NCI-H82 treated with DMSO at 0.1 percent for 48 hours (cell line): ENCODE data around the gene TIMP3.
A peak's percentile ranks its signal among the peaks of the same experiment; 100 is the strongest.

Experiments
- DNase-seq: peaks from one replicate; lab custom pipeline; 2025; ENCODE audit not compliant: unreplicated experiment; lab: John Stamatoyannopoulos, UW

TIMP3 gene

DNA sequence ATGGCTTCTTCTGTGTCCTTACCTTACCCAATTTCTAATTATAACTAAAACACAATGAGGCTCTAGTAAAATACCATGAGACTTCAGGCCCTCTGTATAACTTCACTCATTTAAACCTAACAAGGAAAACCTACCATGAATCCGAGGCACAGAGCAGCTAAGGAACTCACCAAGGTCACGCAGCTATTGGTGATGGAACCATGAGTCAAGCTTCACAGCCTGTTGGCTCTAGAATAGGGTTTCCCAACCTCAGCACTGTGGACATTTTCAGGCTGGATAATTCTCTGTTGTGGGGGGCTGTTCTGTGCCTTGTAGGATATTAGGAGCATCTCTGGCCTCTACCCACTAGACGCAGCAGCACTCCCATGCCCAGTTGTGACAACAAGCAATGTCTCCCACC, 75.7 kb downstream of the TIMP3 start:
- DNase-seq, result no peak

DNA sequence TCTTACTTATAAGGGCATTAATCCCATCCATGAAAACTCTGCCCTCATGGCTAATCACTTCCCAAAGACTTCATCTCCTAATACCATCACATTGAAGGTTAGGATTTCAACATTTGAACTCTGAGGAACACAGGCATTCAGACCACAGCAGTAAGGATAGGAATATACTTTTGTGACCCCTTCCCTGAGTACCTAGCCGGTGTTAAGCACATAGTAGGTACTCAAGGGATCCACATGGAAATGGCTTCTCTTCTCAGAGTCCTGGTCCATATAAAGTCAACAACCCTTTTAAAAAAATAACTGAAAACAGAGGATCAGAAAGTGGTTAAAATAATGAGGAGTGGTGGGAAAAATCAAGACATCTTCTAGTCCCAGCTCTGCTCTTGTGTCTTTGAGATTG, 78.0 kb downstream of the TIMP3 start:
- DNase-seq, result no peak

- no peak for DNase-seq
Observed at GRCh38 chr22:32880061-32880460, 78.6 kb downstream of the TIMP3 start.

DNA sequence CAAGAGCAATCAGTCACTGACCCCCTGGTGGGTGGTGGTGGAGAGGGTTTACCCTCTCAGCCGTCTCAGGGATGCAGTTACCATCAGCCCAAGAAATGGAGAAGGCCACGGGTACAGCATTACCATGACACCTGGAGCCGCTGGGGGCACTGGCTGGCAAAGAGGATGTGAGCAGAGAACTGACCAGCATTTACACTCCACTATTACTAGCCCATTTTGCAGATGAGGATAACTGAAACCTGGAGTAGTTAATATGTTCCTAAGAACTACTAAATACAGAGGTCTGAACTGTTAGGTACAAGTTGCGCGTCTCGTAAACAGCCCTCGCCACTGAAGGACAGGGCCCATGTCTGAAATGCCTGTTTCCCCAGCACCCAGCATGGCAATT, 79.0 kb downstream of the TIMP3 start:
- DNase-seq, result no peak

- peak; percentile 72 for DNase-seq
Observed at GRCh38 chr22:32880893-32881596, 79.5 kb downstream of the TIMP3 start.

DNA sequence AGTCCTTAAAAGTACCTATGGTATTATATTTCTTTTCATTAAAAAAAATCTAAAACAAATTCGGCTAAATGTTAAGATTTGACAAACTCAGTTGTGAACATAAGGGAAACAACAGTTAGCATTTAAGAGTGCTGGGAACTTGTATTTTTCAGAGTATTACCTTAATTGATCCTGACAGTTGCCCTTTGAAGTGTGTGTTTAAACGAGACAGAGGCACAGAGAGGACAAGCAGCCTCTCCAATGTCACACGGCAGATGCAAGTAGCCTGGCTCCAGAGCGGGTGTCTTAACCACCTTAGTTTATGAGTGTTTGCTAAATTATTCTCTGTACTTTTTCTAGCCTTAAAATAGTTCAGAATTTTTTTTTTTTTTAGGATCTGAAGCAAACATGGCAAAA, 80.9 kb downstream of the TIMP3 start:
- no peak for DNase-seq

DNA sequence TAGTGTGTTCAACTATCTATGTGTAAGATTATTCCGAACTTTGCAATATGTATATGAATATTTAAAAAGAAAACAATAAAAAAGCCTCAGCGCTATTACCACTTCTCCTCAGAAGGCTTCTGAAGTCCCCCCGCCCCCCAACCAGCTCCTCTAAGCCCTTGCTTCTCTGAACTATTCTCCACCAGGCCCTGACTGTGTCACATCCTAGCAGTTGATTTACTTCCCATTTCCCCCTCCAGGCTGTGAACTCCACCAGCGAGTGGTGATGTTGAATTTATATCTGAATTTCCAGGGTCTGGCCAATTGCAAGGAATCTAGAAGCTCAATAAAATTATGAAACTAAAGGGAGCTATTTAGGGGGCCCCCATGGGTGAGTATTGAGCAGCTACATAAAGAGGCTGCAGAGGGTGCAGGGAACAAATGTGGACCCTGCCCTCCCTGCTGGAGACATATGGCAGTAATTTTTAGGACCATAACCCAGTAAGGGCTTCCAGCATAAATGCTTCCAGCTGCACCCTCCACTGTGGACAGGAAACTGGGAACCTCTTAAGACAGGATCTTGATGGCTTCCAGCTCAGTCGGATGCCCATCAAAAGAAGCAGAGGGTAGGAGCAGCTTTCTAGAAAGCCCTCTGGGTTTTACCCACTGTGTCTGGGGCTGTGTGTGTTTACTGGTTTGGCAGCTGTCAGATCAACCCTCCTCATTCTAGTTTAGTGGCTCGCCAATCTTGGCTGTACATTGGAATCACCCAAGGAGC, 81.4 kb downstream of the TIMP3 start:
- no peak for DNase-seq

DNA sequence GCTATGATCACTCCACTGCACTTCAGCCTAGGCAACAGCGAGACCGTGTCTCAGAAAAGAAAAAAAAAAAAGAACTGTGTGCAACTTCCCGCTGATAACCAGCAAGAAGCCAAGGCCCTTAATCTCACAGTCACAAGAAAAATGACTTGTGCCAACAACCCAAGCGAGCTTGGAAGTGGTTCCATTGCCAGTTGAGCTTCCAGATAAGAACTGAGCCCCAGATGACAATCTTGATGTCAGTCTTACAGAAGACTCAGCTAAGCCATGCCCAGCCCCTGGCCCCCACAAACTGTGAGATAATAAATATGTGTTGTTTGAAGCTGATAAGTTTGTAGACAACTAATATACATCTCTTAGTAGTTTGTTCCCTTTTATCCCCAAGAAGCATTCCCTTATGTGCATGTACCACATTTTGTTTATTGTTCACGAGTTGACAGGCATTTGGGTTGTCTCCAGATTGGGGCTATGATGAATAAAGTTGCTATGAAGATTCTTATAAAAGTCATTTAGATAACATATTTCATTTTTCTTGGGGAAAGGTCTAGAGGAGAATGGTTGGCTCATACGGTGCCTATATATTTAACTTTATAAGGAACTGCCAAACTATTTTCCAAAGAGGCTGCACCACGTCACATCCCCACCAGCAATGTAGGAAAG, 85.9 kb downstream of the TIMP3 start:
- no peak for DNase-seq

DNA sequence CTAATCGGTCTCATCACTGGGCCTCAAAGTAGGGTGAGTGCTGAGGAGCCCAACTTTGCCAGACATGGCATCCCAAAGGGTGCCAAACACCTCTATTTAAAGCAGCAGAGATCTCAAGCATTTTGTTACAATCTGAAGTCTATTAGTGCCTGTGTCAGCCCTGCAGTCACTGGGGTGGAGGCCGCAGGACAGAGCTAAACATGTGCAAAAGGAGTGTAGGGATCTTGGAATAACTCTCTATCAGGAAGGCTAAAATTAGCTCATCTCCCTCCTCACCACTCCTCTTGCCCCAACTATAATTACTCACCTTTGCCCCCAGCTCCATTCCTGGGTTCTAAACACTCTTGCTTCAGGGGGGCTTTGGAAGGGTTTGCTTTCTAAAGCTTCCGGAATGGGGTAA, 87.5 kb downstream of the TIMP3 start:
- DNase-seq, result no peak

DNA sequence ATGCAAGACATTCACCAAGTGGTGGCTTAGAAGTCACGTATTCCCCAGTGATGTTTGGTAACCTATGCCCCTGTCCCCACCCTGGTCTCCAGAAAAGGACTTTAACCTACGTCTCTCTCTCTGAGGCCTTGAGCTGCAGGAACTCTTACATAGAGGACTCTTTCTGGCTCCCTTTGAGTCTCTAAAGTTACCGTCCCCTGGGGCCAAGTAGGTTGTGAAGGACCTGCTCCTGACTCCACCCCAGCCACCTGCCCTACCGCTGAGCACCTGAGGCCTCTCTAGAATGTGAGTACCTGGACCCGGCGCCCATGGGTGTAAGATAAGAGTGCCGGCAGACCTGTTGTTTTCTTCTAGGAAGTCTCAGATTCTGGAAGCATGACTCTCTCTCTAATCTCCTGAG, 95.4 kb downstream of the TIMP3 start:
- DNase-seq, result no peak

DNA sequence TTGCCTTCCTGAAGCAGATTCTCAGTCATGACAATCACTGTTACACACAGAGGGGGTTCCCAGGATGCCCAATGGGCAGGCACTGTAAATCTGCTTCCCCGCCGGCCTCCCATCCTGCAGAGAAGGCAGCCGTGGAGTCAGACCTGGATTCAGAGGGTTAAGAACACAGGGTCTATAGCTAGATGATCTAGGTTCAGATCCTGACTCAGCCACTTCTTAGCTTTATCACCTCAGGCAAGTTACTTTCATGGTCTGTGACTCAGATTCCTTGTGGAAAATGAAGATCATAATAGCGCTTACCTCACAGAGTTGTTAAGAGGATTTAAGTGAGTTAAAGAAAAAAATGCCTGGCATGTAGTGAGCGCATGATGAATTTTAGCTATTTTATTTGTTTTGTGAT, 95.9 kb downstream of the TIMP3 start:
- DNase-seq, result no peak

GRCh38 chr22:32900886-32901635, 99.6 kb downstream of the TIMP3 start:
- no peak for DNase-seq

- no peak for DNase-seq
Observed at GRCh38 chr22:32901925-32902324, 100.4 kb downstream of the TIMP3 start.

GRCh38 chr22:32903507-32903906, 102.0 kb downstream of the TIMP3 start:
- DNase-seq, result no peak

DNA sequence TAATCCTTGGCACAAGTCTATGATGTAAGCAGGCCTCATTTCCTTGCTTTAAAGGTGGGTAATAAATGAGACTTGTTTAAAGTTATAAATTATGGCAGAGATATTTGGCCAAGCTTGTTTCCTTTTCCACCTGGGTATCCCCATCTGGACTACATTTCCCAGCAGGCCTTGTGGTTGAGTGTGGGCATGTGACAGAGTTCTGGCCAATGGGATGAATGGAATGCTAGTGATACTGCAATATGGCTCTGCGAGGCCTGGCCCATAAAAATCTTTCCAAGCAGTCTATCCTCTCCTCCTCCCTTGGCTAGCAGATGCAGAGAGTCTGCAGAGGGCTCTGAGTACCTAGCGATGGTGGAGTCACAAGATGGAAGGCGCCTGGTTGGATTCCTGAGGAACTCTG, 102.5 kb downstream of the TIMP3 start:
- no peak for DNase-seq

- DNase-seq, result no peak
Observed at GRCh38 chr22:32905400-32905799, 103.9 kb downstream of the TIMP3 start.

DNA sequence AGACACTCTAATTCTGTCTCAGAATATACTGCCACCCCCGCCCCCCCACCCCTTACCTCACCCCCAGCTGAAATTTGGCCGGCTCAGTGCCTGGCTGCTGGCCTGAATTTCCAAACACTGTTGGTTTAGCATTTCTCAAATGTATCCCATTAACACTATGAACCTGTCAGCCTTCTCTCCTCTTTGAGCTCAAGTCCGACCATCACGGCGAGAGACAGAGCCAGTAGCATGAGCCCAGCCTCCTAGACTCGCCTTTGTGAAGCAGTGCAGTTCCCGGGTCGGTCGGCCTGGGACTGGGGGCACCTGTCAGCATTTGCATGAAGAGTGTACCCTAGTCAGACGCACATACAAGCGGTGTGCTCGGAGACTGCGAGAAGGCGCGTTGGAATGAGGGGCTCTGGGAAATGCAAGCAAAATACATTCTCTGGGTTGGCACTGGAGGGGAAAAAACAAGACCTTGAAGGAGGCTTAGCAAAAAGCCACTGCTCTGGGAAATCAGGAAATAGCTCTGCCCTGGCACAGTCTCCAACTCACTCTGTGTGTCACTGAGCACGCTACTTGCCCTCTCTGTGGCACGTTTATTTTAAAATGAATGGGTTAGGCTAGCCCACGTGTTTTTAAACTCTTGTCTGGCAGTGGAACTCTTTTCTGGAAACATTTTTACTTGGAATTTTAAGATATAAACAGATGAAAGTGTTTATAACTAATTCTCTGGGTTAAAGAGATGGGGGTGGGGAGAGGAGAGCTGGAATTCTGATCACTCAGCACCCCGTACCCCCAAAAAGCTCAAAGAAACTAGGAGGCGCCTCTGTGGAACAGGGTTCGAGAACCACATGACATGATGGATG, 108.3 kb downstream of the TIMP3 start:
- no peak for DNase-seq

DNA sequence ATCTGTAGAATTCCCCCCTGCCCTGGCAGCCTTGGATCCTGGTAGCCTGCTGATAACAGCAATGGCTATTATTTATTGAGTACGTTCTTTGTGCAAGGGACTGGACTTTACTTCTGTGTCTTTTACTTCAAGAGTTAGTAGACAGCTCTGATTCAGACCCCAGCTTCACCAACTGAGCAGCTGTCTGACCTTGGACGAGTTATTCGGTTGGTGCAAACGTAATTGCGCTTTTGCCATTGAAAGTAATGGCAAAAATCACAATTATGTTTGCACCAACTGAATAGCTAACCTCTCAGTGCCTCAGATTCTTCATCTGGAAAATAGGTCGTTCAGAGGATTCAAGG, 108.9 kb downstream of the TIMP3 start:
- no peak for DNase-seq

GRCh38 chr22:32911503-32911902, 110.0 kb downstream of the TIMP3 start:
- no peak for DNase-seq
